M059J (cell line): ENCODE results near the gene SMIM5. TPM values are rescaled to one million over a fixed set of nuclear protein-coding genes. Genes with fewer than 3 reads are reported as not detected.

Experiments used
- DNase-seq: peaks from one replicate; pipeline ENCODE4 v3.0.0-alpha.2; 2012; ENCODE audit warnings: low read depth
- total RNA-seq: library from RNA; depleted of rRNA; stranded (reverse); fragments of >200 nt; shearing (Covaris generic); gene quantifications from 2 replicates; pipeline ENCODE4 v1.2.3, GENCODE V29; 2014

SMIM5 gene
- total RNA-seq, 1 experiment from 2014 or later, result not detected

DNA sequence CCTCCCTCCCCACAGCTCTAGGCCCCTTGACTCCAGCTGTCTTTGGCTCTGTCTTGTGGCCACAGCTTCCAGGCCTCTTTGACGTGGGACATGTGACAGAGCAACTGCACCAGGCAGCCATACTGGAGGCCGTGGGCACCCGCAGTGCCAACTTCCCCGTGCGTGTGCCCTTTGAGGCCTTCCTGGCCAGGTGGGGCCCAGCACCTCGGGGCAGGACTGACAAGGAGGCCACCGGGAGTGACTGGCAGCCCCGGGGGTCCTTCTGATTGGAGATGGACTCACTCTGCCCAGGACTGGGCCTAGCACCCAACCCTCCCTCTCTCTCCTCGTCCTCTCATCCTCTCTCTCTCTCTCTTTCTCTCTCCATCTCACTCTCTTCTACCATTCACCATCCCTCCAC, 30.1 kb upstream of the SMIM5 start:
- DNase-seq, result no peak

DNA sequence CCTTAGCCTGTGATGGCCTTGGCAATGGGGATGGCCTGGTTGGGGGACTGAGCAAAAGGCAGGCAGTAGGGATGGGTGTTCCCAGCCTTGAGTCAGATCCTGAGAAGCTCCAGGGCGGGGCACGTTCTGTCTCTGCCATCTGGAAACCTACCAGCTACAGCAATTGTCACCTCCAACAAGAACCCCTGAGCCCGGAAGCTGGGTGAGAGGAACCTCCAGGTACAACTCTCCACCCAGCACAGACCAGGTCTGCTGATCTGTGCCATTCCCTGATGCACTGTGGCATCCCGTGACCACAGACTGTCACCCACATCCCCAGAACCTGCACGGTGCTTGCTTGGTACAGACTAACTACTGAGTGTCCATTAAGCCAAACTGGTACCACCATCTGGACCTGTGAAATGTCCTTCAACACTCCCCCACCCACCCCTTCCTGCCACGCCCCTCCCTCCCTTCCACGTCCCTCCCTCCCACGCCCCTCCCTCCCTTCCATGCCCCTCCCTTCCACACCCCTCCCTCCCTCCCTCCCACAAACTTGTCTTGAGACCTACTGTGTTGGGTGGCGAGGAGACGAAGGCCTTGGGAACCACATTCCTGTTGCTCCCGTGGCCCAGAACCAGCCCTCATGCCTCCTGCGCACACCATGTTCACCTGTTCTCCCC, 29.1 kb upstream of the SMIM5 start:
- no peak for DNase-seq

DNA sequence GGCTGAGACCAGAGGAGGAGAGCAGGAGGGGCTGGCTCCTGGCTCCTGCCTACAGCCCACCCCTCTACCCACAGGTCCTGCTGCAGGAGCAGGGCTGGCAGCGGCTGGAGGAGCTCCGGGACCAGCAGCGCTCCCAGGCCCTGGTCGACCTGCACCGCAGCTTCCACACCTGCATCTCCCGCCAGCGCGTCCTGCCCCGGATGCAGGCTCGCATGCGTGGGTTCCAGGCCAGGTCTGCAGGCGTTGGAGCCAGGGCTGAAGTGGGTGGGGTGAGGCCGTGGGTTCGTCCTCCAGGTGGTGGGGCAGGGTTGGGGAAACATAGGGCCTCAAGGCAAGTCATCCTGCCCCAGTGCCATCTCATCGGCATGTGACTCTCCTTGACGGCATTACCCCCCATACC, 27.4 kb upstream of the SMIM5 start:
- DNase-seq, result no peak

DNA sequence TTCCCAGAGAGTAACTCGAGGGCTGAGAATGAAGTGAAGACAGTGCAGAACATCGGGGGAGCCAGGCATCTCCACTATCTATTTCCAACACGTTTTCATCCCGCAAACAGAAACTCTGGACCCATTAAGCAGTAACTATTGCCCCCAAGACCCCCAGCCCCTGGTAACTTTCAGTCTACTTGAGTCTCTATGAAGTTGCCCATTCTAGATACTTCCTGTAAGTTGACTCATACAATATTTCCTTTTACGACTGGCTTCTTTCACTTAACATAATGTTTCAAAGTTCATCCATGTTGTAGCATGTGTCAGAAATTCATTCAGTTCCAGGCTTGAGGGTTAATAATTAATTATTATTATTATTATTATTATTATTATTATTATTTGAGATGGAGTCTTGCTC, 26.1 kb upstream of the SMIM5 start:
- no peak for DNase-seq

DNA sequence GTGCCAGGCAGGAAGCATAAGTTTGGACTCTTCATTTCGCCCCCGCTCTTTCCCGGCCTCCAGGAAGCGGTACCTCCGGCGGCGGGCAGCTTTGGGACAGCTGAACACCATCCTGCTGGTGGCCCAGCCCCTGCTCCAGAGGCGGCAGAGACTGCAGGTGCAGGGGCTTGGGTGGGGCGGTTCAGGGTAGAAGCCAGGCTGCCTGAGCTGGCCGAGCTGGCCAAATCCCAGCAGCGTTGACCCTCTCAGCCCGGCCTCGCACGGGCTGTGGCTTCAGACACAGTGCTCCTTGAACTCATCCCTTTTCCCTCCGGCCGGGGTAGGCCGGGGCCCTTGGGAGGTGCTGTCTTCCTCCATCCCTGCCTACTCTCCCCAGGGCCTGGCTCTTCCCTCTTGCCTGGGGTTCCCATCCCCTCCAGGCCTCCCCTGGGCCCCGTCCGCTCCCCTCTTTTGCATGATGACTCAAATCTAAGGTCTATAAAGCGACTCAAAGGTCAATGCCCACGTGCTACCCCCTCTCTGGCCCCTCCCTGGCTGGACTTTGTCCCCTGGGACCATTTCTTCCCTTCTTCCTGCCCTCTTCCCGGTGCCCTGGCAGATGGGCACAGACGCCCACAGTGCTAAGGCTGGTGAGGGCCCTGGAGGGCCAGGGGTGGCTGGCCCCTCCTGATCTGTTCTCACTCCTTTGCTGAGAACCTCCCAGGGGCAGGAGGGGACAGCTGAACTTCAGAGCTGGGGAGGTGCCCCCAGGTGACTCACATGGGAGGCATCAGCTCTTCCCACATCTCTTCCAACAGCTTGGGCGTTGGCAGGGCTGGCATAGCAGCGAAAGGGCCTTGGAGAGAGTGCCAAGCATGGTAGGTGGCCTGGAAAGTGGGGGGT, 22.9 kb upstream of the SMIM5 start:
- DNase-seq, result peak; percentile 47

DNA sequence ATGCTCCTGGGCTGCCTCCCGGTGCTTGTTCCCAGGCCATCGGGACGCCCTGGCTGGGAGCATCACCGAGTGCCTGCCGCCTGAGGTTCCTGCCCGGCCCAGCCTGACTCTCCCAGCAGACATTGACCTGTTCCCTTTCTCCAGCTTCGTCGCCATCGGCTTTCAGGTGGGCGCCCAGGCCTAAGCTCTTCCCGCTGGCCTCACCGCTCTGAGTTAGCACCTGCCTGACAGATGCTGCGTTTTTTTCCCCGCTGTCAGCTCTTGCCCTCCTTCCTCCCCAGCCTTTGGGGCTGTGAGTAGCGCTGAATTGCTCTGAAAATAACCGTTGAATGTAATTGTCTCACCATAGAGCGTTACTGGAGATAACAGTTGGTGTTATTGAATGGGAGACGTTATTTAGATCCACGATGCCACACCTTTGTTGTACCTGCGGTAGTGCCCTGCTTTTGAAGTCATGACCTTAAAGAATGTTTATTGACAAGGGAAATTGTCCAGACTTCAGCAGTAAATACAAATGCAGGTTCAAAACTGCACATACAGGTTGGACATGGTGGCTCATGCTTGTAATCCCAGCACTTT, 21.3 kb upstream of the SMIM5 start:
- no peak for DNase-seq

DNA sequence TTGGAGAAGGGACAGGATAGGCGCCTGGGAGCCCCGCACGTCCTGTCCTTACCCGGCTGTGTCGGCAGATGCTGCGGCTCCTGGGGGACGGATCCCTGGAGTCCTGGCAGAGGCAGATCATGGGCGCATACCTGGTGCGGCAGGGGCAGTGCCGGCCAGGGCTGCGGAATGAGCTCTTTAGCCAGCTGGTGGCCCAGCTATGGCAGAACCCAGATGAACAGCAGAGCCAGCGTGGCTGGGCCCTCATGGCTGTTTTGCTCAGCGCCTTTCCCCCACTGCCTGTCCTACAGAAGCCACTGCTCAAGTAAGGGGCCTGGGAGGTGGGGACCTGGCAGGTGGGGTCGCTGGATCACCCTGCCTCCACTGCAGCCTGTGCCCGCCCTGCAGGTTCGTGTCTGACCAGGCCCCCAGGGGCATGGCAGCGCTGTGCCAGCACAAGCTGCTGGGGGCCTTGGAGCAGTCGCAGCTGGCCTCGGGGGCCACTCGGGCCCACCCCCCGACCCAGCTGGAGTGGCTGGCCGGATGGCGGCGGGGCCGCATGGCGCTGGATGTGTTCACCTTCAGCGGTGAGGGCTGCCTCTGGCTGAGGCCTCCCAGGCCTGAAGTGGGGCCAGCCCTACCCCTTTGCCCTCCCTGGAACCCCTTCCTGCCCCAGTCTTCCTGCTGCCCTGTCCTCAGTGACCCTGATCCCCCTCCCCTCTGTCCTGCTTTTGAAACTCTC, 20.2 kb upstream of the SMIM5 start:
- no peak for DNase-seq

DNA sequence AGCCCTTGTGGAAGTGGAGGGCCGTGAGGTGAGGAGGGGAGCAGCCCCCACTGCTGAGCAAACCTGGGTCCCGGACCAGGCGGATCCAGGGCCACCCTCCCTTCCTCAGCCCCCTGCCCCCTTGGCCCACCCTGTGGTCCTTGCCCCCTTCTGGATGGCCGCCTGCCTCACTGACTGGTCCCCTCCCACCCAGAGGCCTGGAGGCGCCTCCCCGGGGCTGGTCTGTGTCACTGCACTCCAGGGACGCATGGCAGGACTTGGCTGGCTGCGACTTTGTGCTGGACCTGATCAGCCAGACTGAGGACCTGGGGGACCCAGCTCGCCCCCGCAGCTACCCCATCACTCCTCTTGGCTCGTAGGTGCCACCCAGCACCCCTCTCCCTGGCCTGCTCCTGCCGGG, 19.2 kb upstream of the SMIM5 start:
- no peak for DNase-seq

DNA sequence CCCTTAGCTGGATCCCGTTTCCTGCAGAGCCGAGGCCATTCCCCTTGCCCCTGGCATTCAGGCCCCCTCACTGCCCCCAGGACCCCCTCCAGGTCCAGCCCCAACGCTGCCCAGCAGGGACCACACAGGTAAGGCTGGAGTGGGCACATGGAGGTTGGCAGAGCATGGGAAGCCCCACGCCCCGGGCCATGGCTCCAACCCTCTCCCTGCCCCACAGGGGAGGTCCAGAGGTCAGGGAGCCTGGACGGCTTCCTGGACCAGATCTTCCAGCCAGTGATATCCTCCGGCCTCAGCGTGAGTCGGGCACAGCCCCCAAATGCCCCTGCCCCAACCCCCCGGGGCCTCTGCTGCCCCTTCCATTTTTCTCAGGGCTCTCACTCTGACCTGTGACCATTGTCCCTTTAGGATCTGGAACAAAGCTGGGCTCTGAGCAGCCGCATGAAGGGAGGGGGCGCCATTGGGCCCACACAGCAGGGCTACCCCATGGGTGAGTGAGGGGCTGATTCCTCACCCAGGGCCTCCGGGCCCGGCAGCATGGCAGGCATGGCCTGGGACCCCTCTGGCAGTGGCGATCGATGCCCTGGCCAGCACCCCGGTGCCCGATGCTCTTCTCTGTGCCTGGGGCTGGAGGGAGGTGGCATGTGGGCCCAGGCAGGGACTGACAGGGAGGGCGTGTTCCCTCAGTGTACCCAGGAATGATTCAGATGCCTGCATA, 18.5 kb upstream of the SMIM5 start:
- DNase-seq, result no peak

DNA sequence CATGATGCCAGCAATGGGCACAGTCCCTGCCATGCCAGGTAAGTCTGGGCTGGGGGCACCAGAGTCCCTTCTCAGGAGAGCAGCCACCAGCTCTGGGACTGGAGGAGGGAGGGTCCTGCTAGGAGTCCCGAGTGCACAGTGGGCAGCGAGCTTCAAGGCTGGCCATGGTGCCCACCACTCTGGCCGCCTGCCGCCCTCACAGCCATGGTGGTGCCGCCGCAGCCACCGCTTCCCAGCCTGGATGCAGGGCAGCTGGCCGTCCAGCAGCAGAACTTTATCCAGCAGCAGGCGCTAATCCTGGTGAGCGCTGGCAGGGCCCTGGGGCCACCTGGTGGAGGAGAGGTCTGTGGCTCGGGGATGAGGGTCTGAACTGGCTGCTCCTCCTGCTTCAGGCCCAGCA, 17.9 kb upstream of the SMIM5 start:
- no peak for DNase-seq

DNA sequence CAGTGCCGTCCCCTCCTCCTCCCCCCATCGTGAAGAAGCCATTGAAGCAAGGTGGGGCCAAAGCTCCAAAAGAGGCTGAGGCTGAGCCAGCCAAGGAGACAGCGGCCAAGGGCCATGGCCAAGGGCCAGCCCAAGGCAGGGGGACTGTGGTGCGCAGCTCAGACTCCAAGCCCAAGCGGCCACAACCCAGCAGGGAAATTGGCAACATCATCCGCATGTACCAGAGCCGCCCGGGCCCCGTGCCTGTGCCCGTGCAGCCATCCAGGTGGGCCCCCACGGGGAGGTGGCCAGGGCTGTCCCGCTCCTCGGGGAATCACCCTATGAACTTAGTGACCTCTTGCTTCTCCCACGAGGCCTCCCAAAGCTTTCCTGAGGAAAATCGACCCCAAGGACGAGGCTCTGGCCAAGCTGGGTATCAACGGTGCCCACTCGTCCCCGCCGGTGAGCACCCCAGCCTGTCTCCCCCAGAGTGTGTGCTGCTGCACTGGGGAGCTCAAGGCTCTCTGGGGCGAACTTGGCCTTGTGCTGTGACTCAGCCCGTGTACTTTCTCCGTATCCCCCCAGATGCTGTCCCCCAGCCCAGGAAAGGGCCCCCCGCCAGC, 16.6 kb upstream of the SMIM5 start:
- no peak for DNase-seq

DNA sequence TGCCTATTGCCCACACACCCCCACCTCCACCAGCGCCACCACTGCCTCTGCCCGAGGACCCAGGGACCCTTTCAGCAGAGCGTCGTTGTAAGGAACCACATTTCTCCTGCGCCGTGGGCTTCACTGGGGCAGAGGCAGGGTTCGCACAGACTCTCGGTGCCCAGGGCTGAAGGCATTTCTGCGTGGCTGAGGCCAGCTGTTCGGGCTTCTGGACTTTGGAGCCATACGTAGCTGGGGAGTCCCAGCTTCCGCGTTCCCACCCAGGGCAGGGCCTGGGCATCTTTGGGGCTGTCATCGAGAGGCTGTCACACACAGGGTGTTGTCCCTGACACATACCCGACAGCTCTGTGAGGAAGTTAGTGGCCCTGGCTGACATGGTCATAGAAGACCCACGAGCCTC, 16.0 kb upstream of the SMIM5 start:
- DNase-seq, result no peak

DNA sequence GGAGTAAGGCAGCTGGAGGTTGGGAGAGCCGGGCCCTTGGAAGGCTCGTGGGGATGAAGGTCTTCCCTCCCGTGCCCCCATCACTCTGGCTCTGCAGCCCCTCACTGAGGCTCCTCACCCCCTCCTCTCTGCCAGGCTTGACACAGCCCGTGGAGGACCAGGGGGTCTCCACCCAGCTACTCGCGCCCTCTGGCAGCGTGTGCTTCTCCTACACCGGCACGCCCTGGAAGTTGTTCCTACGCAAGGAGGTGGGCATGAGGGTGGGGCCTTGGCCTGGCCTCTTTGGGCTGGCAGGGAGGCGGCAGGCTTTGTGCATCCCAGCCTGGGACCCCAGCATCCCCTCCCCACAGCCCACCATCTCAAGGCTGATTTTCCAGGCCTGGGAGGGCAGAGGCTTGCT, 15.6 kb upstream of the SMIM5 start:
- DNase-seq, result no peak

DNA sequence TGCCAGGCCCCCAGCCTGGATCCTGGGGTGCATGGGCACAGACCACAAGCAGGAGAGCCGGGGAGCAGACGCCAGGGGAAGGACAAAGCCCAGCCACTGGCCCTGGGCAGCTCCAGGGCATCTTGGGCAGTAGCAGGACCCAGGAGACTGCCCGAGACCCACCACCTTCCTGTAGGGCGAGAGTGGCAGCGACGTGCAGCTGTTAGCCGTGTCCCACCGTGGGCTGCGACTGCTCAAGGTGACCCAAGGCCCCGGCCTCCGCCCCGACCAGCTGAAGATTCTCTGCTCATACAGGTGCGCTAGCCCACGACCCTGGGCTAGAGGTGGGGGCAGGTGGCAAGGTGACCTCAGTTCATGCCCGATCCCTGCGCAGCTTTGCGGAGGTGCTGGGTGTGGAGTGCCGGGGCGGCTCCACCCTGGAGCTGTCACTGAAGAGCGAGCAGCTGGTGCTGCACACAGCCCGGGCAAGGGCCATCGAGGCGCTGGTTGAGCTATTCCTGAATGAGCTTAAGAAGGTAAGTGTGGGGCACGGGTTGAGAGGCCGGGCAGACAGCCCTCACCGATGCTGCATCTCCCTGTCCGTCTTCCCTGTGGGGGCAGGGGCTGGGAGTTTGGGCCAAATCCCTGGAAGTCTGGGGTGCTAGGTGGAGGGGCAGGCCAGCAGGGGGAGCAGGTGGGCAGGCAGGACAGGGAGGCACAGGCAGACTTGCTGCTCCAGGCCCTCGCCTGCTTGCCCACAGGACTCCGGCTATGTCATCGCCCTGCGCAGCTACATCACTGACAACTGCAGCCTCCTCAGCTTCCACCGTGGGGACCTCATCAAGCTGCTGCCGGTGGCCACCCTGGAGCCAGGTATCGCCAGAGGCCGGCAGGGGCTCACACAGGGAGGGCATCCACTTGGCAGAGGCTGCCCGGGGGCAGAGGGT, 13.5 kb upstream of the SMIM5 start:
- peak; percentile 68 for DNase-seq

DNA sequence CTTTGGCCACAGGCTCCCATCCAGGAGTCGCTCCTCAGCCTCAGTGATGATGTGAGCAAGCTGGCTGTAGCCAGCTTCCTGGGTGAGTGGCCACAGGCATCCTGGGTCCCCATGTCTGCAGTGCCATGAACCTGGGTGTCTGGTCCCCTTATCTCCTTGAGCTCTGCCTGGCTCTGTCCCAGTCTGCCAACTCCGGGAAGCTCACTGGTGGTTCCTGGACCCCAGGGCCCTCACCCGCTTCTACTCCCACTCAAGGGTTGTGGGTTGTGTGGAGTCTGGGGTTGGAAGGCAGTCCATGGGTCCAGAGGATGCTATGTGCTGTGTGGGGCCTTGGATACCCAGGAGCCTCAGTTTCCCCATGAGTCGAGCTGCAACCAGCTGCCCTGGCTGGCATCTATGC, 11.7 kb upstream of the SMIM5 start:
- DNase-seq, result no peak

DNA sequence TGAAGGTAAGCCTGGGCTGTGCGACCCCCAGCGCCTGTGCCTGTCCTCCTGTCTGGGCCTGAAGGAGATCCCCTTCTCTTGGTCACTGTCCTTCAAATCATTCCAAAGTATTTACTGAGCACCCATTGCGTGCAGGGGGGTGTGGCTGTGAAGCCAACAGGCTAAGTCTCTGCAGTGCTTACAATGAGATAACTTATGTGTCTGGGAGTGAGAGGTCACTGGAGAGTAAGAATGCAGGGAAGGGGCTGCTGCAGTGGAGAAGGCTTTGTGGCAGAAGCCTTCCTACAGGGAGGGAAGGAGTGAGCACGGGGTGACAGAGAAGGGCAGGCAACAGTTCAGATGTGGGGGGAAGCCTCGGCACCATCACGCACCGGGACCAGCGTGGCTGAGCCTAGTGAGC, 11.2 kb upstream of the SMIM5 start:
- DNase-seq, result no peak

DNA sequence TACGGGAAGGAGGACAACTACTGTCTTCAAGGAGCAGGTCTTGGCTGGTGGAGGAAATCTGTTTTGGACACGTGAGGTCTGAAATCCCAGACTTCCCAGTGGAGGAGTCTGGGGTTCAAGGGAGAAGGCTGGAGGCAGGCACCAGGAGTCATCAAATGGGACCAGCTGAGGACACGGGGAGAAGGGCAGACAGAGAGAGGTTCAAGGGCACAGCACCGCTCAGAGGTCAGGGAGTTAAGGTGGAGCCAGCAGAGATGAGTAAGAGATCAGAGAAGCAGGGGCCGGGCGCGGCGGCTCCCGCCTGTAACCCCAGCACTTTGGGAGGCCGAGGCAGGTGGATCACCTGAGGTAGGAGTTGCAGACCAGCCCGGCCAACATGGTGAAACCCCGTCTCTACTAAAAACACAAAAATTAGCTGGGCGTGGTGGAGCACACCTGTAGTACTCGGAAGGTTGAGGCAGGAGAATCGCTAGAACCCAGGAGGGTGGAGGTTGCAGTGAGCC, 10.4 kb upstream of the SMIM5 start:
- no peak for DNase-seq

DNA sequence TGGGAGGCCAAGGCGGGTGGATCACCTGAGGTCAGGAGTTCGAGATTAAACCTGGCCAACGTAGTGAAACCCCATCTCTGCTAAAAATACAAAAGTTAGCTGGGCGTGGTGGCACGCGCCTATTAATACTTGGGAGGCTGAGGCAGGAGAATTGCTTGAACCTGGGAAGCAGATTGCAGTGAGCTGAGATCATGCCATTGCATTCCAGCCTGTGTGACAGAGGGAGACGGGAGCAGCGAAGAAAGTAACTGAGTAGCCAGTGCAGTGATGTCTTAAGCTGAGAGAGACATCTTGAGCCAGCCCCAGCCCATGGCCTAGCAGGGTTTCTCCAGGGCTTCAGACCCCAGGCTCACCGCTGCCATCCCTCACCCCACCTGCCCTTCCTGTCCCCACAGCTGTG, 9.8 kb upstream of the SMIM5 start:
- no peak for DNase-seq

DNA sequence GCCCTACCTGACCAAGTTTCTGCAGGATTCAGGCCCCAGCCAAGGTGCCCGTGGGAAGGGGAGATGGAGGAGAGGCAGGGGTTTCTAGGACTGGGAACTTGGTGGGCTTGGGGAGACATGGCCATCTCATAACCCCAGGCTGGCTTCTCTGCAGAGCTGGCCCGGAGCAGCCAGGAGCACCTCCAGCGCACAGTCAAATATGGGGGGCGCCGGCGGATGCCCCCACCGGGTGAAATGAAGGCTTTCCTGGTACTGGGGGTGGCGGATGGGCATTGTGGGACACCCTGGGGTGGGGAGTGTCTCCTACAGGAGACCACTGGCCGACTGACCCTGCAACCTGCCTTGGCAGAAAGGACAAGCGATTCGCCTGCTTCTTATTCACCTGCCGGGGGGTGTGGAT, 9.2 kb upstream of the SMIM5 start:
- DNase-seq, result no peak

DNA sequence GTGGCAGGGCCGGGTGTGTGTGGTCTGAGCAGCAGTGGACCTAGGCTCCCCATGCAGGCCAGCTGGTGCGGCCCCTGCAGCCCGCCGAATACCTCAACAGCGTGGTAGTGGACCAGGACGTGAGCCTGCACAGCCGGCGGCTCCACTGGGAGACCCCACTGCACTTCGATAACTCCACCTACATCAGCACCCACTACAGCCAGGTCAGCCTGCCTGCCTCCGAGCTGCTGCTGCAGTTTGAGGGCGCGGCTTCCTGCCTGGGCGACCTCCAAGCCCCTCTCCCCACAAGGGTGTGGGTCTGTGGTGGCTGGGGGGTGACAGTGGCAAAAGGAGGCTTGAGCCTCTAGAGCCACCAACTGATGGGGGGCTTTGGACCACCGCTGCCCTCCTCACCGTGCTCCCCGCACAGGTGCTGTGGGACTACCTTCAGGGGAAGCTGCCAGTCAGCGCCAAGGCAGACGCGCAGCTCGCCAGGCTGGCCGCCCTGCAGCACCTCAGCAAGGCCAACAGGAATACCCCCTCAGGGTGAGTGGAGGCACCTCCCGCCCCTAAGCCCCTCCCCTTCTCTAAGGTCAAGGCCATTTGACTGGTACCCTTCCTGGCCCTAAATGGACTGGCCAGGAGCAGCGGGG, 8.4 kb upstream of the SMIM5 start:
- DNase-seq, result no peak
